Cardiac muscle cell (in vitro differentiated cells and primary cell): ENCODE measurements around the gene CASK. TPM values are rescaled to one million over a fixed set of nuclear protein-coding genes. Genes with fewer than 3 reads are reported as not detected.

Experiments used
- DNase-seq, 2 donors: peaks; one replicate each; pipeline versions ENCODE4 v3.0.0 to v3.0.0-alpha.2; 2010 to 2017; ENCODE audit warnings: low read depth in 1 of 2, low spot score in 1 of 2
- H3K27ac ChIP-seq: fragments of 200-600 bp; sonication (generic); 2 replicates; pipeline ENCODE4 v1.5.1; 2016
- H3K27me3 ChIP-seq: fragments of 200-600 bp; sonication (generic); 2 replicates; pipeline ENCODE4 v1.6.0; 2016; ENCODE audit warnings: control low read depth
- H3K36me3 ChIP-seq: fragments of 200-600 bp; sonication (generic); 2 replicates; pipeline ENCODE4 v1.5.1; 2016; ENCODE audit warnings: control low read depth
- H3K4me1 ChIP-seq: fragments of 200-600 bp; sonication (generic); 2 replicates; pipeline ENCODE4 v1.8.1; 2017; ENCODE audit warnings: low read depth, mild to moderate bottlenecking, mixed run types
- H3K4me3 ChIP-seq: fragments of 200-600 bp; sonication (generic); 2 replicates; pipeline ENCODE4 v1.5.1; 2016; ENCODE audit warnings: mild to moderate bottlenecking
- H3K9me3 ChIP-seq: fragments of 200-600 bp; sonication (generic); 2 replicates; pipeline ENCODE4 v1.5.1; 2017; ENCODE audit warnings: low read depth, mild to moderate bottlenecking, control low read depth
- polyA plus RNA-seq: library from polyadenylated mRNA; unstranded; fragments of >200 nt; fragmentation: Nextera tagmentation; extraction: Ambion mirVana; gene quantifications from 2 replicates; pipeline ENCODE4 v1.2.1, GENCODE V29; 2016
- total RNA-seq: library from RNA; depleted of rRNA; stranded (reverse); fragments of >200 nt; gene quantifications from 2 replicates; pipeline ENCODE4 v1.2.3, GENCODE V29; 2016
- TF ChIP-seq, protein P1 (sequence below): IDR thresholded peaks from 2 replicates; pipeline ENCODE4 v1.5.1; 2012; ENCODE audit warnings: low read depth, mild to moderate bottlenecking, low read length

Gene CASK
- total and polyA plus RNA-seq, 2 experiments from 2014 or later = 40.0 to 44.6 TPM

DNA sequence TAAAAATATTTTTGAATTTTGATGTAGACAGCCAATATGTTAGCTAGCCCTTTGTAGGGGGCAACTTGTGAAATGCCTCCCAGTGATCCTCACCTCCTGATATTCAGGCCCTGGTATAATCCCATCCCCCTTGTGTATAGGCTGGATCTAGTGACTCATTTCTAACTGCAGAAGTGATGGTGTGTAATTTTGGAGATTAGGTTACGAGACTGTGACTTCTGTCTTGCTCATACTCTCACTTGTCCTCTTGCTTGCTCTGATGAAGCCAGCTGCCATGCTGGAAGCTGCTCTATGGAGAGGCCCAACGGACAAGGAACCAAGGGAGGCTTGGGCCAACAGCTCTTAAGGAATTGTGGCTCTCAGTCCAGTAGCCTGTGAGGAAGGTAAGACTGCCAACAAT lies 137.7 kb downstream of the CASK start:
- peak in 1 of 2 donors; percentile 2 for DNase-seq
- Histone ChIP-seq H3K27me3 (no peaks in the 10 kb centered on the region), H3K9me3 (no peaks in the 10 kb centered on the region), H3K4me1 (no peaks in the 10 kb centered on the region), H3K27ac (no peak overlapping the region), H3K36me3 (no peaks in the 10 kb centered on the region), H3K4me3 (no peak overlapping the region)
- TF ChIP-seq, protein P1, sequence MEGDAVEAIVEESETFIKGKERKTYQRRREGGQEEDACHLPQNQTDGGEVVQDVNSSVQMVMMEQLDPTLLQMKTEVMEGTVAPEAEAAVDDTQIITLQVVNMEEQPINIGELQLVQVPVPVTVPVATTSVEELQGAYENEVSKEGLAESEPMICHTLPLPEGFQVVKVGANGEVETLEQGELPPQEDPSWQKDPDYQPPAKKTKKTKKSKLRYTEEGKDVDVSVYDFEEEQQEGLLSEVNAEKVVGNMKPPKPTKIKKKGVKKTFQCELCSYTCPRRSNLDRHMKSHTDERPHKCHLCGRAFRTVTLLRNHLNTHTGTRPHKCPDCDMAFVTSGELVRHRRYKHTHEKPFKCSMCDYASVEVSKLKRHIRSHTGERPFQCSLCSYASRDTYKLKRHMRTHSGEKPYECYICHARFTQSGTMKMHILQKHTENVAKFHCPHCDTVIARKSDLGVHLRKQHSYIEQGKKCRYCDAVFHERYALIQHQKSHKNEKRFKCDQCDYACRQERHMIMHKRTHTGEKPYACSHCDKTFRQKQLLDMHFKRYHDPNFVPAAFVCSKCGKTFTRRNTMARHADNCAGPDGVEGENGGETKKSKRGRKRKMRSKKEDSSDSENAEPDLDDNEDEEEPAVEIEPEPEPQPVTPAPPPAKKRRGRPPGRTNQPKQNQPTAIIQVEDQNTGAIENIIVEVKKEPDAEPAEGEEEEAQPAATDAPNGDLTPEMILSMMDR = no peak

DNA sequence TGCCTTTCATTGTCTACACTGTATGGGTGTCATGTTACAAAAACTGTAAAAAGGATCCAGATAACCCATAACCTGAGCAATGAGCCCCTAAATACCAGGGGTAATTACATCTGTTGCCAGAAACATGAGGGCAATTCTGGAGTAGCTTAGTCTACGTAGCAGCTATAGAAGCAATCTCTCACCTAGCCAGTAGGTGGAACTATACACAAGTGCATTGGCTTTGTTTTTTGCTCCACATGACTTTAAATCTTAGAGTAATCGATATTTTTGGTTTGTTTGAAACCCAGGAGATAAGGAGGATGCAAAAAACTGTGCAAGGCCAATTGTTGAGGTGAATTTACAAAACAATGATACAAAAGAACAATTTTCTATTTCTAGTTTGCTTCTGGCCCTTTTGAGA lies 141.9 kb downstream of the CASK start:
- peak; percentile 49 to 63 for DNase-seq
- Histone ChIP-seq H3K9me3 (no peaks in the 10 kb centered on the region), H3K27ac (peak overlapping the region; percentile 35), H3K36me3 (no peaks in the 10 kb centered on the region), H3K4me3 (no peak overlapping the region), H3K27me3 (no peaks in the 10 kb centered on the region), H3K4me1 (peaks cover 13% of the 10 kb centered on the region)
- TF ChIP-seq, protein P1 = peak; percentile 60

DNA sequence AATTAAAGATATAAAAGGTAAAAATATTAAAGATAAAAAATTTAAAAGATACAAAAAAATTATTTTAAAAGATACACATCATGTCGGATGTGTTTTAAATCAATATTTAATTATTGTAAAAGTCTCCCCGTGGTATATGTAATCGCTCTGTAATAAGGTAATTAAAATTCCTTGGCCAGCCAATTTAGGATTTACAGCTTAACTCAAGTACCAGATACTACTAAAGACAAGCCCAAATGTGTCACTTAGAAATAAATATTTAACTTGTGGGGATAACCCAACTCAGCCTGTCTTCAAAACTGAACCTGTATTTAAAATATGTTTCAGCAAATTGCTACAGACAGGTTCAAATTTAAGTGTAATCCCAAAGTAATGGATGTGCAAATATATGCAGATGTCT lies 143.4 kb downstream of the CASK start:
- TF ChIP-seq, protein P1 = no peak
- Histone ChIP-seq H3K27ac (peak overlapping the region; percentile 18), H3K27me3 (no peaks in the 10 kb centered on the region), H3K4me3 (no peak overlapping the region), H3K9me3 (no peaks in the 10 kb centered on the region), H3K36me3 (no peaks in the 10 kb centered on the region), H3K4me1 (peaks cover 13% of the 10 kb centered on the region)
- no peak for DNase-seq

GRCh38 chrX:41779030-41779564 lies 144.3 kb downstream of the CASK start:
- TF ChIP-seq, protein P1 = no peak
- peak; percentile 30 to 72 for DNase-seq
- Histone ChIP-seq H3K36me3 (no peaks in the 10 kb centered on the region), H3K27me3 (no peaks in the 10 kb centered on the region), H3K27ac (peak overlapping the region; percentile 82), H3K4me3 (no peak overlapping the region), H3K4me1 (peaks cover 13% of the 10 kb centered on the region), H3K9me3 (no peaks in the 10 kb centered on the region)

- Histone ChIP-seq H3K4me3 (no peak overlapping the region), H3K4me1 (no peaks in the 10 kb centered on the region), H3K27ac (no peak overlapping the region), H3K27me3 (no peaks in the 10 kb centered on the region), H3K9me3 (no peaks in the 10 kb centered on the region), H3K36me3 (no peaks in the 10 kb centered on the region)
- no peak for DNase-seq
- TF ChIP-seq, protein P1 = no peak
These were observed 161.7 kb downstream of the CASK start for GRCh38 chrX:41761702-41762101.
